ENCODE data around the gene SNX32. TPM values are rescaled to one million over a fixed set of nuclear protein-coding genes. Genes with fewer than 3 reads are reported as not detected.
A peak's percentile ranks its signal among the peaks of the same experiment; 100 is the strongest.

SNX32 gene
- total RNA-seq, 3 donors from 2014 or later (not counting 1 experiment from before 2014, with no cell fraction given): 0.31 to 2.0 (median 0.54) TPM

GRCh38 chr11:65859812-65860277 is 26.1 kb downstream of the SNX32 start:
- Histone ChIP-seq H3K4me3 (ENCODE audit: low read length) (peak overlapping the region; percentile 80), H3K4me1 (ENCODE audit: control insufficient read depth, insufficient read depth, low read length) (peaks cover 48% of the 10 kb centered on the region), H3K9me3 (ENCODE audit: control insufficient read depth, insufficient read depth, low read length) (no peaks in the 10 kb centered on the region), H3K36me3 (ENCODE audit: control insufficient read depth, insufficient read depth, low read length) (peaks cover 42% of the 10 kb centered on the region), H3K27me3 (ENCODE audit: control insufficient read depth, insufficient read depth, low read length) (no peaks in the 10 kb centered on the region), H3K27ac (ENCODE audit: low read length) (peak overlapping the region; percentile 85)
- Mint-ChIP-seq H3K4me1 (peaks cover 46 to 59% of the 10 kb centered on the region in 2 donors), H3K4me3 (peak overlapping the region; percentile 98), H3K27me3 (ENCODE audit: low read depth in 2 of 2) (no peaks in the 10 kb centered on the region), H3K9me3 (no peaks in the 10 kb centered on the region), H3K27ac (peak overlapping the region; percentile 97 to 98), H3K36me3 (no peaks in the 10 kb centered on the region)
- 0% methylated on average over 16 of the region's 16 CpGs for WGBS (ENCODE audit: insufficient coverage)
- intact Hi-C loops (cut with micrococcal nuclease): loop anchor here (1.0 to 5.0 kb wide), 4 partner anchors 13 to 101 kb away; partner anchors contain the start of genes C11orf68, DRAP1, EFEMP2 and SART1
- no peak for TF ChIP-seq CTCF (IDR thresholded peaks at IDR 0.05)
- ATAC-seq (no peak), DNase-seq (no peak)

DNA sequence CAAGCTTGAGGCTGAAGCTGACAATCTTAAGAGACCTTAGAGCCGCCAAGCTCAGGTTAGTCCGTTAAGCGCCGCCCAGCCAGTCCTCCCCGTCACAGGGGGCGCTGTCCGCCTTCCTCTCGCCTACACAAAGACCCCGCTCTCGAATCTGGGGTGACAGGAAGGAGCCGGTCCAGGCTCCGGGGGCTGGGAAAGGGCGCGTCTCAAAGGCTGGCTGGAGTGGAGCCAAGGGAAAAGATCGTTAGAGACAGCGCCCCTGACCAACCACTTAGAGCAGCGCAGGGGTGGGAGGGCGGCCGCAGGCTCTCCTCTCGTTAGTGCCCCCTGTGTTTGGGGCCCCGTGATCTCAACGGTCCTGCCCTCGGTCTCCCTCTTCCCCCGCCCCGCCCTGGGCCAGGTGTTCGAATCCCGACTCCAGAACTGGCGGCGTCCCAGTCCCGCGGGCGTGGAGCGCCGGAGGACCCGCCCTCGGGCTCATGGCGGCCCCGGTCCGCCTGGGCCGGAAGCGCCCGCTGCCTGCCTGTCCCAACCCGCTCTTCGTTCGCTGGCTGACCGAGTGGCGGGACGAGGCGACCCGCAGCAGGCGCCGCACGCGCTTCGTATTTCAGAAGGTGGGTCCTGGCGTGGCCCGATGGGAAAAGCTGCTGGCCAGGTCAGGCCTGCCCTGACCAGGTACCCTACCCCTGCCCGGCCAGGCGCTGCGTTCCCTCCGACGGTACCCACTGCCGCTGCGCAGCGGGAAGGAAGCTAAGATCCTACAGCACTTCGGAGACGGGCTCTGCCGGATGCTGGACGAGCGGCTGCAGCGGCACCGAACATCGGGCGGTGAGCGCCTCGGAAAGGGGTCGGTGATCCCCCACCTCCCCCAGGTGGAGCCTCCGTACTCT is 26.8 kb downstream of the SNX32 start, which contains the start of gene MUS81:
Gene MUS81 (plus strand): TSS at position 156 of the 887 bp plus-strand sequence. CDS start 321 bp downstream, at position 477.
- H3K4me3 ChIP-seq (ENCODE audit: low read length): peak within 1 kb of the TSS; percentile 80
- WGBS (ENCODE audit: insufficient coverage): under 1% methylated on average over 78 of the region's 78 CpGs
- H3K27ac ChIP-seq (ENCODE audit: low read length): peak within 1 kb of the TSS; percentile 85
- H3K9me3 ChIP-seq (ENCODE audit: control insufficient read depth, insufficient read depth, low read length): no peaks in the 10 kb centered on the region
- H3K4me1 Mint-ChIP-seq: peaks cover 45 to 56% of the 10 kb centered on the region in 2 donors
- TF ChIP-seq CTCF (IDR thresholded peaks at IDR 0.05): peak; percentile 86
- DNase-seq: peak; percentile 97
- no peaks in the 10 kb centered on the region for H3K9me3 Mint-ChIP-seq
- H3K4me3 Mint-ChIP-seq: peak within 1 kb of the TSS; percentile 98
- no peaks in the 10 kb centered on the region for H3K27me3 ChIP-seq (ENCODE audit: control insufficient read depth, insufficient read depth, low read length)
- peaks cover 42% of the 10 kb centered on the region for H3K36me3 ChIP-seq (ENCODE audit: control insufficient read depth, insufficient read depth, low read length)
- H3K4me1 ChIP-seq (ENCODE audit: control insufficient read depth, insufficient read depth, low read length): peaks cover 42% of the 10 kb centered on the region
- no peaks in the 10 kb centered on the region for H3K36me3 Mint-ChIP-seq
- intact Hi-C loops (cut with micrococcal nuclease): loop anchor here (1.0 kb wide), 1 partner anchor 101 kb away; the partner anchor contains the start of gene SART1
- no peaks in the 10 kb centered on the region for H3K27me3 Mint-ChIP-seq (ENCODE audit: low read depth in 2 of 2)
- peak within 1 kb of the TSS; percentile 97 to 98 for H3K27ac Mint-ChIP-seq
- ATAC-seq: peak; percentile 38 to 66 (median 41)

- H3K4me1 Mint-ChIP-seq: peaks cover 40 to 53% of the 10 kb centered on the region in 2 donors
- H3K4me3 Mint-ChIP-seq: peak overlapping the region; percentile 98
- no peak for TF ChIP-seq CTCF (IDR thresholded peaks at IDR 0.05)
- Histone ChIP-seq H3K27me3 (ENCODE audit: control insufficient read depth, insufficient read depth, low read length) (no peaks in the 10 kb centered on the region), H3K4me3 (ENCODE audit: low read length) (peak overlapping the region; percentile 80), H3K4me1 (ENCODE audit: control insufficient read depth, insufficient read depth, low read length) (peaks cover 36% of the 10 kb centered on the region), H3K27ac (ENCODE audit: low read length) (peak overlapping the region; percentile 85), H3K9me3 (ENCODE audit: control insufficient read depth, insufficient read depth, low read length) (no peaks in the 10 kb centered on the region), H3K36me3 (ENCODE audit: control insufficient read depth, insufficient read depth, low read length) (peaks cover 42% of the 10 kb centered on the region)
- H3K36me3 Mint-ChIP-seq: no peaks in the 10 kb centered on the region
- peak overlapping the region; percentile 97 to 98 for H3K27ac Mint-ChIP-seq
- intact Hi-C loops (cut with micrococcal nuclease): no loop called here
- H3K9me3 Mint-ChIP-seq: no peaks in the 10 kb centered on the region
- WGBS (ENCODE audit: insufficient coverage): 26% methylated on average over 14 of the region's 14 CpGs
- DNase-seq (peak in 1 of 2 donors; percentile 16), ATAC-seq (no peak)
- H3K27me3 Mint-ChIP-seq (ENCODE audit: low read depth in 2 of 2): no peaks in the 10 kb centered on the region
Observed at GRCh38 chr11:65861165-65861505, 27.4 kb downstream of the SNX32 start.

Data from natural killer cell (primary cell).